GM12864 (cell line): Measurements from ENCODE around the gene PCDHGC5.

Source experiments
- DNase-seq: peaks from one replicate; pipeline ENCODE4 v3.0.0-alpha.2; 2011; ENCODE audit warnings: low read depth
- H3K4me3 ChIP-seq: 2 replicates; pipeline ENCODE4 v1.5.1; 2011; ENCODE audit warnings: mild to moderate bottlenecking, low read depth, low read length, control low read depth
- TF ChIP-seq, protein P1 (sequence below): IDR thresholded peaks from 2 replicates; pipeline ENCODE4 v1.5.1; 2011; ENCODE audit warnings: low read depth, mild to moderate bottlenecking, moderate library complexity, low read length, control low read depth, inconsistent platforms; ENCODE audit errors: missing control alignments

PCDHGC5 gene

DNA sequence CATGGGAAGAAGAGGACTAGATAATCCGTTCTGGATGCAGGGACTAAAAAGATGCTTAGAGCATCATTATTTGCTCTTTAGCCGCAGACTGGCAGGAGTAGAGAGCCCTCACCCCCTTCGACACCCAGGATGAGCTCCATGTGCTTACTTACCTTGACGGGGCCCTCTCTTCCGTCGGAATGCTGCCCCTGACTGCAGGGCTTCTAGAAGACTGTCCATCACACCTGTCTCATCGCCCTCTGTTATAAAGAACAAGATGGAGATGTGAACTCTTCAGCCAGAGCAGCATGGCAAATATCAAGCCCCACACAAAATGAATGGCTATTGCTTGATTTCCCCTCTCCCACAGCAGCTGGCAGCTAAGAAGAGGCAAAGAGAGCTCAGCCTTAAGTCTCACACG, 35.1 kb downstream of the PCDHGC5 start:
- H3K4me3 ChIP-seq: no peak overlapping the region
- DNase-seq: no peak
- TF ChIP-seq, protein P1, sequence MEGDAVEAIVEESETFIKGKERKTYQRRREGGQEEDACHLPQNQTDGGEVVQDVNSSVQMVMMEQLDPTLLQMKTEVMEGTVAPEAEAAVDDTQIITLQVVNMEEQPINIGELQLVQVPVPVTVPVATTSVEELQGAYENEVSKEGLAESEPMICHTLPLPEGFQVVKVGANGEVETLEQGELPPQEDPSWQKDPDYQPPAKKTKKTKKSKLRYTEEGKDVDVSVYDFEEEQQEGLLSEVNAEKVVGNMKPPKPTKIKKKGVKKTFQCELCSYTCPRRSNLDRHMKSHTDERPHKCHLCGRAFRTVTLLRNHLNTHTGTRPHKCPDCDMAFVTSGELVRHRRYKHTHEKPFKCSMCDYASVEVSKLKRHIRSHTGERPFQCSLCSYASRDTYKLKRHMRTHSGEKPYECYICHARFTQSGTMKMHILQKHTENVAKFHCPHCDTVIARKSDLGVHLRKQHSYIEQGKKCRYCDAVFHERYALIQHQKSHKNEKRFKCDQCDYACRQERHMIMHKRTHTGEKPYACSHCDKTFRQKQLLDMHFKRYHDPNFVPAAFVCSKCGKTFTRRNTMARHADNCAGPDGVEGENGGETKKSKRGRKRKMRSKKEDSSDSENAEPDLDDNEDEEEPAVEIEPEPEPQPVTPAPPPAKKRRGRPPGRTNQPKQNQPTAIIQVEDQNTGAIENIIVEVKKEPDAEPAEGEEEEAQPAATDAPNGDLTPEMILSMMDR: no peak

DNA sequence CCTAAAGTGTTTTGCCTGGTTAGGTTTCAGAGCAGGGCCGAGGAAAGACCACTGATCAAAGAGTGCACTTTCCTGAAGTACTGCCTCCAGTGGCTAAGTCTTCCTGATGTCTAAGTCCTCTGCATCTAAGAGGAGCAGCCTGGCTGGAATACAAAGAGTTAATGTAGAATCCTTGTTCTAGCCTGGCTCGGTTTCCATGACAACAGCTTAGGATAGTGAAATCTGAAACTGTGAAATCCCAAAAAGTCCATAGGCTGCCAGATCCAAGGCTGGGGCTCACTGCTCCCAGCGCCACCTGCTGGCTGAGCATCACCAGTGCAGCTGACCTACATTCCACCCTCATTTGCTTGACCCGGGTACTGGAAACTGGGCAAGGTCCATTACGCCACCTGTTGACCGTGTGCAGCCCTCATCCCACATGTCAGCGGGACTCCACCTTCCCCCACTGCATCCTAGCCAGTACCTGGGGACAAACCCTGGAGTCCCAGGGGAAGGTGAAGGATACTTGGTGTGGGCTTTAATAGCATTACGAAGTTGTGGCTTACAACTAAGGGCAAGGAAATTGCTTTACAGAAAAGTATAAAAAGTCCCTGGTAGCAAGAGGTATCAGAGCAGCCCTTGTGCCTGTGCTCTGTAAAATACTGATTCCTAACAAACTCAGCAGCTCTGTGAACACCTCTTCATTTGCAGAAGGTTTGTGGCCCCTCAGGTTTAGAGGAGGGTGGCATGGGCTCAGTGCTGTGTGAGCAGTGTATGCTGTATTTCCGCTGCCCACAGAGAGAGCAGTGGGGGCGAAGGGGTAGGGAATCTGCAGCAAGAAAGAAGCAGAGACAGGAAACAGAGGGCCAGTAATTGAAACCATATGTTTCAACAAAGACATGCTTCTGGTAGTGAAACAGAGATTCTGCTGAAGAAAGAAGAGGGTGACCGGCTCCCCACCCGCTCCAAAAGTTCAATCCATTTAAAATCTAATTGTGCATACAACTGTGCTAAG, 36.0 kb downstream of the PCDHGC5 start:
- TF ChIP-seq, protein P1: peak; percentile 99
- H3K4me3 ChIP-seq: no peak overlapping the region
- DNase-seq: no peak

DNA sequence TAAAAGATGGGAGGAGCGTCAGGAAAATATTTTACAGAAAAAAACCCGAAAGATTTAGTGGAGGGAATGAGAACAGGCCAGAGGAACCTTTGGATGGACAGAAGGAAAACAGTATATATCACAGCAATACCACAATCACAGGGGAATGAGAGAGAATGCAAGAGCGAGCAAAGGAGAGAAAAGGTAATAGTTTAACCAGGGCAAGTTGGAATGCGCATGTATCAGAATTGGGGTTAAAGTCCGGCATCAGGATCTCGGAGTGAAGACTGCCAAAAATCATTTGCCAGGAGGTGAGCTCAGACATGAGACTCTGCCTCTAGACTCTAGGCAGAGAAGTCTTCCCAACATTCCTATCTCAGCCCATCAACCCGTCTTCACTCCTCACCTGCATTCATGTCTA, 36.8 kb downstream of the PCDHGC5 start:
- TF ChIP-seq, protein P1: no peak
- DNase-seq: no peak
- H3K4me3 ChIP-seq: no peak overlapping the region

DNA sequence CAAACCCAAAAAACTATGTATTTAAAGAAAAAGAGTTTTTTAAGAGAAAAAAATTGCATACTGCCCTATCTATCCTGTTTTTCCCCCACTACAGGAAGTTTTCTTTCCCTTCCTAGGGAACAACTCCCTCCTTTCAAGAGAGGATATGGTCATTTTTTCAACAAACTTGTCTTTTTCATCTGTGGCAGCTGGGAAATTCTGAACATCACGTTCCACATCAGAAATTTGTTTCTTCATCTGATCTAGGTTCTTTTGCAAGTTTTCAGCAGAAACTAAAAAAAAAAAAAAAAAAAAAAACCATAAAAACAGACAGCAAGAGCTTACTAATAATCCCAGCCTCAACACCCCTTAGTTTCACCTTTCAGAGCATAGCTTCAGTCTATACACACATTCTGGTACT, 38.5 kb downstream of the PCDHGC5 start:
- no peak overlapping the region for H3K4me3 ChIP-seq
- DNase-seq: no peak
- TF ChIP-seq, protein P1: no peak

DNA sequence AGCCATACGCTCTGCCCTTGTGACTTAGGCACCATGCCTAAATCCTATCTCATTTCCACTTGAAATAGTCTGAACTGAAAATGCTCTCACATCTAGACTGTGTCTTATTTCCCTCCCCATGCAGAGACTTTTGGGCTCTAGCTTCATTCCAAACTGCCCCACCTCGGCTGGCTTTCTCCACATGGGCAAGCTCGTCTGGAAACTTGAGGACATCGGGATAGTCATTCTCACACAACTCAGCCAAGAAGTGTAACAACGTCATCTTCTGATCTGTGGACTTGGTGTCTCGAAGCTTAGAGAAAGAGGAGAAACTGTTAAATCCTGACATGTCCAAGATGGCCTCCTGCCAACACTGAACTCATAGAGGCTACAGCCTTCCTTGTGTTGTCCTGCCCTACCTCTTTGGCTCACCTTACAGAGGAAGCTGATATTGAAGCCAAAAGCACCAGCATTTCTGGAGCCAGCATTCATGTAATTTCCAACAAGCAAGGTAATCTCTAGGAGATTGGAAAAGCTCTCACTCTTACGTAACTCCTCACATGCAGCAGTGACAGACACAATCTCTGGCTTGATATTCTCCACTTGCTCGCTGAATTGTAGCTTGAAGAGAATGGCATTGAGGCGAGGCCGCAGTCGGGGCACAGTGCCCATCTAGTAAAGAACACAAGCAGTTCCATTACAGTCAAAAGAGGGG, 39.6 kb downstream of the PCDHGC5 start:
- no peak for DNase-seq
- no peak overlapping the region for H3K4me3 ChIP-seq
- TF ChIP-seq, protein P1: no peak

DNA sequence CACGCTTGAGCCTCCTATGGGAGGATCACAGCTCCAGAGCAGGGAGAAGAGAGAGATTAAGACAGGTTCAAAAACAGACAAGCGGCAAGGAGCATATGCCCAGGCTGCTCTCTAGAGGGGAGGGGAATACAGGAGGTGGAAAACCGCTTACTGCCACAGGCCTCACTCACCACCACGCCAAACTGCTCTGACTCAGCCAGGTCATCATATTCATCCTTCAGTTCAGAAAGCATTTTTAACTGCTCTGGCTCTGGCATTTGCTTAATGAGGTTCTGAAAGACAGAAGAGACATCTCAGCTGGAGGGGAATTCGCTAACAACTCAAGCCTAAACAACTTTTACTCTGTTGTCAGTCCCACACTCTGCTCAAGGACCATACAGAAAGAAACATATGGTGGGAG, 40.1 kb downstream of the PCDHGC5 start:
- TF ChIP-seq, protein P1: no peak

More for the DNA sequence above, 40.1 kb downstream of the PCDHGC5 start:
- H3K4me3 ChIP-seq: no peak overlapping the region
- no peak for DNase-seq
